ENCODE data around the gene FASTKD3. TPM values are rescaled to one million over a fixed set of nuclear protein-coding genes. Genes with fewer than 3 reads are reported as not detected.

Gene FASTKD3
- total RNA-seq, 1 donor from 2014 or later: 9.4 TPM

- Histone ChIP-seq H3K4me3 (no peak overlapping the region), H3K27me3 (ENCODE audit: low read depth) (no peaks in the 10 kb centered on the region), H3K27ac (no peak overlapping the region), H3K4me1 (peaks cover 31% of the 10 kb centered on the region), H3K36me3 (peaks cover 43% of the 10 kb centered on the region), H3K9me3 (no peaks in the 10 kb centered on the region)
- no peak for TF ChIP-seq CTCF (IDR thresholded peaks at IDR 0.05)
- intact Hi-C loops (cut with DNase I): no loop called here
- DNase-seq (no peak), ATAC-seq (no peak)
These were observed 3.8 kb upstream of the FASTKD3 start for GRCh38 chr5:7872517-7873130.

DNA sequence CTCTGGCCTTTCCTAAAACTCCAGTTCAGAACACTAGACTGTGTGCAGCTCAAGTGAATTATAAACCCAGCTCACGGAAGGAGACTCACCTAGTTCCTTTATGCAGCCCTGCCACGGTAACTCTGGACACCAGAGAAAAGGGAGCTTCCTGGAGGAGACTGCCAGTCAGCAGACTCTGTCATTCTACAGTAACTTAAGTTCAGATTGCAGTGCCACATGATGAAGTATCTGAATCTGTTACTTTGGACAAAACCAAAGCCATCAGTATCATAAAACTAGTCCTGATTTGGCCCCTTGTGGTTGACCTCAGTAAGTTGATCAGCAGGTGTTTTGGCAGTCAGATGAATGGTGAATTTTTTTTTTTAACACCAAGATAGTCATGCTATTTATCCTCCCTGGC lies 2.8 kb upstream of the FASTKD3 start:
- ATAC-seq (no peak), DNase-seq (no peak)
- TF ChIP-seq CTCF (IDR thresholded peaks at IDR 0.05): no peak
- H3K27me3 ChIP-seq (ENCODE audit: low read depth): no peaks in the 10 kb centered on the region
- no peak overlapping the region for H3K27ac ChIP-seq
- intact Hi-C loops (cut with DNase I): no loop called here
- peak overlapping the region; percentile 95 for H3K4me3 ChIP-seq
- H3K9me3 ChIP-seq: no peaks in the 10 kb centered on the region
- peaks cover 30% of the 10 kb centered on the region for H3K4me1 ChIP-seq
- peaks cover 34% of the 10 kb centered on the region for H3K36me3 ChIP-seq

DNA sequence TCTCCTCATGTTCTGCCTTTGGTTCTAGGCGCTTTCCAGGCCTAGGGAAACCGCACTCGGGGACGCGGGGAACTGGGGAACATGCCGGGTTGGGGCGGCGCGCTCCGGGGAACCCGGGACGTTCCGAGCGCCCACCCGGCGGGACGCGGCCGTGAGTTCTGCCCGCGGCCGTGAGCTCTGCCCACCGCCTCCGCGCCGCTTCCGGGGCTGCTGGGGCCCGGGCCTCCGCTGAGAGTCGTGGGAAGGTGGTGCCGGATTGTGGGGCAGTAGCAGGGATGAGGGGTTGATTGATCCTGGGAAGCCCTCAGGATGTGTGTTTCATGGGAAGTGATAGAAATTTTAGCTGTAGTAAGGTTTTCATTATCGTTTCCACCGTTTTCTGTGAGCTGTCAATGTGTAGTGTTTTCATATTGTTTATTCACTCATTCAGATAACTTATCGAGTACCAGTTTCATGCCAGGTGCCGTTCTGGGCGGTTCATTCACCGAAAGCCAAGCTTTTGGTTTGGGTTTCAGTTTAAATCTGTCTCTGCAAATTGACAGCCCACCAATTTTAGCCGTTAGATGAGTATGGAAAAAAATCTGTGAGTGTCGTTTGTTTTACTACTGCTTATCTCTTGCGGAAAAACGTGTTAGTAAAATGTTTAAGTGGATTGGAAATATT lies 774 bp upstream of the FASTKD3 start:
- no peaks in the 10 kb centered on the region for H3K27me3 ChIP-seq (ENCODE audit: low read depth)
- H3K27ac ChIP-seq: peak overlapping the region; percentile 89
- H3K4me3 ChIP-seq: peak overlapping the region; percentile 95
- peaks cover 30% of the 10 kb centered on the region for H3K4me1 ChIP-seq
- DNase-seq (peak; percentile 55), ATAC-seq (peak; percentile 78)
- no peaks in the 10 kb centered on the region for H3K9me3 ChIP-seq
- intact Hi-C loops (cut with DNase I): no loop called here
- peaks cover 26% of the 10 kb centered on the region for H3K36me3 ChIP-seq
- TF ChIP-seq CTCF (IDR thresholded peaks at IDR 0.05): no peak

- intact Hi-C loops (cut with DNase I): no loop called here
- DNase-seq (no peak), ATAC-seq (peak in 1 of 2 donors; percentile 4)
- Histone ChIP-seq H3K27me3 (ENCODE audit: low read depth) (no peaks in the 10 kb centered on the region), H3K27ac (peak overlapping the region; percentile 89), H3K4me3 (peak overlapping the region; percentile 95), H3K9me3 (no peaks in the 10 kb centered on the region), H3K36me3 (peaks cover 24% of the 10 kb centered on the region), H3K4me1 (peaks cover 30% of the 10 kb centered on the region)
- TF ChIP-seq CTCF (IDR thresholded peaks at IDR 0.05): no peak
These were observed 431 bp downstream of the FASTKD3 start for GRCh38 chr5:7868427-7868772.

GRCh38 chr5:7867260-7867659 lies 1.6 kb downstream of the FASTKD3 start:
- Histone ChIP-seq H3K4me3 (no peak overlapping the region), H3K36me3 (peaks cover 32% of the 10 kb centered on the region), H3K27ac (no peak overlapping the region), H3K27me3 (ENCODE audit: low read depth) (no peaks in the 10 kb centered on the region), H3K4me1 (peaks cover 24% of the 10 kb centered on the region), H3K9me3 (no peaks in the 10 kb centered on the region)
- intact Hi-C loops (cut with DNase I): no loop called here
- ATAC-seq: no peak
- DNase-seq: no peak
- TF ChIP-seq CTCF (IDR thresholded peaks at IDR 0.05): no peak

Measured in lower lobe of right lung (tissue), 2 donors.